Measurements from ENCODE around the gene KDM4B. TPM values are rescaled to one million over a fixed set of nuclear protein-coding genes. Genes with fewer than 3 reads are reported as not detected.
"Not testable (repeated sequence)": the region's sequence is repeated elsewhere in the genome, so short reads cannot be mapped to it uniquely, and the experiment has no call there.

The KDM4B gene
- total RNA-seq, 1 donor from 2014 or later = 30.9 TPM

DNA sequence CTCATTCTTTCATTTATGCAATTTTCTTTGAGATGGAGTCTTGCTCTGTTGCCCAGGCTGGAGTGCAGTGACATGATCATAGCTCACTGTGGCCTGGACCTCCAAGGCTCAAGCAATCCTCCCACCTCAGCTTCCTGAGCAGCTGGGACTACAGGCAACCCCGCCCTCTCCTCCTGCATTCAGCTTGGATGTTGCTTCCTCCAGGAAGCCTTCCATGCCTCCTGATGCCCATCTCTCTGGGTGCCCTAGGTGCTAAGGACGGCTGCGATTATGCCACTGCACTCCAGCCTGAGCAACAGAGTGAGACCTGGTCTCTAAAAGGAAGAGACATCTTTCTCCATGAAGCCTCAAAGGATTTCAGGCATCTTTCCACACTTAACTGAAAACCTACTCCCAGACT, 209.9 kb downstream of the KDM4B start:
- no peak for DNase-seq

DNA sequence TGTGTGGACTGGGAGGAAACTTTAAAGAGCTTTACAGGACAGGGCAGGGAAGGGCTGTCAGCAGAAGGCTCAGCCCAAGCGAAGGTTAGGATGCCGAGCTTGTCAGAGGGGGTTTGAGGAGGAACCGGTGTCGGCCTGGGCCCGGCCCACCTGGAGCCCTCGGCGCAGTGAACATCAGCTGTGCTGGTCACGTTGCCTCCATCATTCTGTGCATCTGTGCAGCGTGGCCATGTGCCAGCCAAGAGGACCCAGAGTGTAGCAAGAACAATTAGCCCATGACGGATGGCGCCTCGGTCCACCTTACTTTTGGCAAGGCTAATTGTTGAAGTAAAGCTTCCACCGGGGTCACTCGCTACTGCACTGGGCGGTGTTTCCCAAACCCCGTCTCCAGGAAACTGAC, 210.3 kb downstream of the KDM4B start:
- no peak for DNase-seq

DNA sequence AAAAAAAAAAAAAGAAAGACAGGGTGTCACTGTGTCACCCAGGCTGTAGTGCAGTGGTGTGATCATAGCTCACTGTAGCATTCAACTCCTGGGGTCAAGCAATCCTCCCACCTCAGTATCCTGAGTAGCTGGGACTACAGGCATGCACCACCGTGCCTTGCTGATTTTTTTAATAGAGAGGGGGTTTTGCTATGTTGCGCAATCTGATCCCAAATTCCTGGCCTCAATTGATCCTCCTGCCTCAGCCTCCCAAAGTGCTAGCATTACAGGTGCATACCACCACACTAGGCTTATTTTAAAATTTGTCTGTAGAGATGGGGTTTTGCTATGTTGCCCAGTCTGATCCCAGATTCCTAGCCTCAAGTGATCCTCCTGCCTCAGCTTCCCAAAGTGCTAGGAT, 212.4 kb downstream of the KDM4B start:
- no peak for DNase-seq

DNA sequence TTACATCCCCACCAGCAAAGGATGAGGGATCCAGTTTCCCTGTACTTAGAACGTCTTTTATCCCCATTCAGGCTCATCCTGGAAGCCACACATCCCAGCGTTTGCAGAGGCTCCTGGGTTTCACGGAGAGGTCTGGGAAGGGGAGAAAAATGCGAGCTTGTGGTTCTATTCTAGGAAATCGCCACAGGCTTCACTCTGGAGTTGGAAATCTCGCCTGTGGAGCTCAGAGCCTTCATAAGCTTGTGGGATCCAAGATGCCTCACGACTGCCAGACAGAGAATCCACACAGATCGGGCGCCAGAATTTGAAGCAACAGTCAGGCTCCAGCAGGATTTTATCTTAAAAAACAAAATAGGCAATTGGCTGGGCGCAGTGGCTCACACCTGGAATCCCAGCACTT, 213.8 kb downstream of the KDM4B start:
- no peak for DNase-seq

DNA sequence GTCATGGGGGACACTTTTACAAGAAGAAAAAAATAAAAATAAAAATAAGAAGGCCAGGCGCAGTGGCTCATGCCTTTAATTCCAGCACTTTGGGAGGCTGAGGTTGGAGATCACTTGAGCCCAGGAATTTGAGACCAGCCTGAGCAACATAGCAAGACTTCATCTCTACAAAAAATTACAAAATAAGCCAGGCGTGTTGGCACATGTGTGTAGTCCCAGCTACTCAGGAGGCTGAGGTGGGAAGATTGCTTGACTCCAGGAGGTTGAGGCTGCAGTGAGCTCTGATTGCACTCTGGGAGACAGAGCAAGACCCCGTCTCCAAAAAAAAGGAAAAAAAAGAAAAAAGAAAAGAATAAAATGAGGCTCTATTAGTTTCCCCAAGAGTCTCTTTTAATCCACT, 214.7 kb downstream of the KDM4B start:
- DNase-seq = no peak

DNA sequence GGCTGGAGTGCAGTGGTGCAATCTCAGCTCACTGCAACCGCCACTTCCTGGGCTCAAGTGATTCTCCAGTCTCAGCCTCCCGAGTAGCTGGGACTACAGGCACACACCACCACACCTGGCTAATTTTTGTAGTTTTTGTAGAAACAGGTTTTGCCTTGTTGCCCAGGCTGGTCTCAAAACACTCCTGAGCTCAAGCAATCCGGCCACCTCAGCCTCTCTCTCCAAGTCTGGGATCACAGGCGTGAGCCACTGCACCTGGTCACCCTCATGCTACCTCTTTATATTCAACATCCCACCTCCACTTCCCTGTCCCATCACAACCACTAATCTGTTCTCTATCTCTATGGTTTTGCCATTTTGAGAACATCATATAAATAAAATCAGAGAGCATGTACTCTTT, 216.0 kb downstream of the KDM4B start:
- DNase-seq = no peak

DNA sequence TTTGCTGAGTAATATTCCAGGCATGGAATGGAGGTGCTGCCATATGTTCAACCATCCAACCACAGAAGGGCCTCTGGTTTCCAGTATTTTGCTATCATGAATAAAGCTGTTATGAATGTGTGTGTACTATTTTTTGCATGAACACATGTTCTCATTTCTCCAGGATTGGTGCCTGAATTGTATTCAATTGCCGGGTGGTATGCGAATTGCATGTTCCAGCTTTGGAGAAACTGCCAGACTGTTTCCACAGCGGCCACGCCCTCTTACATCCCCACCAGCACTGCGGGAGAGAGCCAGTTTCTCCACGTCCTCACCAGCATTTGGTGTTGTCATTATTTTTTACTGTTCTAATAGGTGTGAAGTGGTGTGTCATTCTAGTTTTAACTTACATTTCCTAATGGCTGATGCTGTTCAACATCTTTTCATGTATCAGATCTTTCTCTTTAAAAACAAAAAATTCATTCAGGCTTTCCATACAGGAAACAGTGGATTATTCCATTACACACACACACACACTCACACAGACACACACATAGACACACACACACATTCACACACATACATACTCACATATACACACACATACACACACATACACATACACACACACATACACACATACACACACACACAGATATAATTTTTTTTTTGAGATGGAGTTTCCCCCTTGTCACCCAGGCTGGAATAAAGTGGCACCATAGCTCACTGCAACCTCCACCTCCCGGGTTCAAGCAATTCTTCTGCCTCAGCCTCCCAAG, 217.6 kb downstream of the KDM4B start:
- no peak for DNase-seq

DNA sequence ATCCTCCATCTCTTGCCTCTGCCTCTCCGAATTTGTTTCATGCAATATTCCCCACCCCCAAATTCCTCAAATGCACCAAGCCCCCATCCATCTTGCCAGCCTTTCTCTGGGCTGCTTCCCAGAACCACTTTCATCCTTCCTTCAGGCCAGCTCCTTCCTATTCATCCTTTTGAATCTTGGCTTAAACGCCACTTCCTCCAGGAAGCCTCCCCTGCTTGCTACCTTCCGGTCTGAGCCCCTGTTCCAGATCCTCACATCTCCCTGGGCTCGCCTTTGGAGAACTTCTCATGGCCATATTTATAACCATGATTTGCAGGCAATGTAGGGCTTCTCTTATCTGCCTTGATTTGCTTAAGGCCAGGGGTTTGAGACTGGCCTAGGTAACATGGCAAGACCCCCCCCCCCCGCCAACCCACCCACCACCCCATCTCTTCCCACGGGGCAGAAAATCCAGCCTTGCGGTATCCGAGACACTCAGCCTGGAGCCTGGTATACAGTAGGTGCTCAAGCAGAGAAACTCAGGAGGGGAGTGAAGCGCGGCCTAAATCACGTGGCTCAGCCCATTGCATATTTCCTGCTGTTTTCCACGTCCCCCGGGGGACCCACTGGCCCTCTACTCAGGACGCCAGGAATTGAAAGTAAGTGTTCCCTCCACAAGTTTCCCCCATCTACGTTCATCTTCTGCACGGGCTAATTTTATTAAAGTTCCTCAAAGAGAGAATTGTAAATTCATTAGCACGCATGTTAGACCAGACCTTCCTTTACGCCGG, 219.8 kb downstream of the KDM4B start:
- DNase-seq = no peak

DNA sequence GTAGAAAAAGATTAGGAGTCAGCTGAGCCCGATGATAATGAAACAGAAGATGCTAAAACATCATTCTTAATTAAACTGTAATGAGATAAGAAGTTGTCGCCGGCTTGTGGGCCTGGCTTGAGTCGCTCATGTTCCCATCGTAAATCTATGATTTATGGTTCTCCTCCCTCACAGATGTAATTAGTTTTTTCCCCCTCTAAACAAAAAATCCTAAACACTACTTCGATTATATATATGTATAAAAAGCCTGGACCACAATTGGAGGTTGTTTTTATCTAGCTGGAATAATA, 220.3 kb downstream of the KDM4B start:
- DNase-seq = no peak

DNA sequence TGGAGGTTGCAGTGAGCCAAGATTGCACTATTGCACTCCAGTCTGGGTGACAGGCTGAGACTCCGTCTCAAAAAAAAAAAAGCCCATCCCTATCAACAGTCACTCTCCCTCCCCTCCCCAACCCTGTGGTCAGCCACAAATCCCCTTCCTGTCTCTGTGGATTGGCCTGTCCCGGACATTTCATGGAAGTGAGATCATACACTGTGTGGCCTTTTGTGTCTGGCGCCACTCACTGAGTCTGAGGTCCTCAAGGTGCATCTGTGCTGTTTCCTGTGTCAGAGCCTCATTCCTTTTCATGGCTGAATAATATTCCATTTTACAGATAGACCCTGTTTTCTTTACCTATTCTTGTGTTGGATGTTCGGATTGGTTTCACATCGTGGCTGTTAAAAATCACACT, 222.2 kb downstream of the KDM4B start:
- no peak for DNase-seq

DNA sequence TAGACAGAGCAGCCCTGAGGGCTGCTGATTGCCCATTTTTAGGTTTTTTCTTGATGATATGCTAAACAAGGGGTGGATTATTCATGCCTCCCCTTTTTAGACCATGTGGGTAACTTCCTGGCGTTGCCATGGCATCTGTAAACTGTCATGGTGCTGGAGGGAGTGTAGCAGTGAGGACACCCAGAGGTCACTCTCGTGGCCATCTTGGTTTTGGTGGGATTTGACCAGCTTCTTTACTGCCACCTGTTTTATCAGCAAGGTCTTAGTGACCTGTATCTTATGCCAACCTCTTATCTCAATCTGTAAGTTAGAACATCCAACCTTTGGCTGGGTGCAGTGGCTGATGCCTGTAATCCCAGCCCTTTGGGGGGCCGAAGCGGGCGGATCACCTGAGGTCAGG, 223.7 kb downstream of the KDM4B start:
- DNase-seq = no peak

DNA sequence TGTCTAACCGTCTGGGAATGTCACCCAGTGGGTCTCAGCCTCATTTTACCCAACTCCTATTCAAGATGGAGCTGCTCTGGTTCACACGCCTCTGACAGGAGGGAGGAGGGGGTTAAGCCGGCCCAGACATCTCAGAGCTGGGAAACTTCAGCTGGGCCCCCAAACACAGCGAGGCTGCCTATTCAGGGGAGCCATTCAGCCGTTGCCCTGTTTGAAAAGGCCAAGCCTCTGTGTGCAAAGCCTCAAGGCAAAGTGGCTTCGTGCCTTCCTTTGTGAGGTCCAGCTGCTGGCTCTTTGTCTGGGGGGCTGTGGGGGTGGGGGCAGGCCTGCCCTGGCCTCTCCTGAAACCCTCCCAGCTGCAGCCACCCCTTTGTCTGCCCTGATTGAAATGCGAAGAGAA, 224.3 kb downstream of the KDM4B start:
- no peak for DNase-seq

DNA sequence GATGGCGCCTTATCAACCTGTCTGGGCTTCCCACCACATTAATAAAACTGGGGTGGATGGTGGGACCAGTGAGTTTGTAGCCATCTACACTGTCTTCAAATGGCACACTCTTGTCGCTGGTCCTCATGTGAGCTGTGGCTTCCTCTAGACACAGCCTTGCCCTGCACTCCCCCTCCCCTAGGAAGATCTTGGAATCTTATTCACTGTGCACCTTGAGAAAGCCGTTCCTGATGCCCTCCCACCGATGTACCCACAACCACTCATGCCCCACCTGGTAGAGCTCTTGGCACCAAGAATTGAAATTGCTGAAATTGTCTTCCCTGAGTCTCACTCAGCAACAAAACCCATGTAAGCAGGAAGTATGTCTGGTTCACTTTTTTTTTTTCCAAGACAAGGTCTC, 225.7 kb downstream of the KDM4B start:
- DNase-seq = no peak

DNA sequence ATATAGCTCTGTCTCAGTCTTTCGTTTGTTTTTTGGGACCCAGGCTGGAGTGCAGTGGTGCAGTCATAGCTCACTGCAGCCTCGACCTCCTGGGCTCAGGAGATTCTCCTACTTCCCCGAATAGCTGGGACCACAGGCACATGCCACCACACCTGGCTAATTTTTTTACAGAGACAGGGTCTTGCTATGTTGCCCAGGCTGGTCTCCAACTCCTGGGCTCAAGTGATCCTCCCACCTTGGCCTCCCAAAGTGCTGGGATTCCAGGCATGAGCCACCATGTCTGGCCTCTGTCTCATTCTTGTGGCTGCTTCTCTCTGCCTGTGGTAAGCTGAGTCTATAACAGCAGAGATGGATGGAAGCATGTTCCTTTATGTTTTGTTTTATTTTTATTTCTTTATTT, 226.7 kb downstream of the KDM4B start:
- not testable (repeated sequence) for DNase-seq

DNA sequence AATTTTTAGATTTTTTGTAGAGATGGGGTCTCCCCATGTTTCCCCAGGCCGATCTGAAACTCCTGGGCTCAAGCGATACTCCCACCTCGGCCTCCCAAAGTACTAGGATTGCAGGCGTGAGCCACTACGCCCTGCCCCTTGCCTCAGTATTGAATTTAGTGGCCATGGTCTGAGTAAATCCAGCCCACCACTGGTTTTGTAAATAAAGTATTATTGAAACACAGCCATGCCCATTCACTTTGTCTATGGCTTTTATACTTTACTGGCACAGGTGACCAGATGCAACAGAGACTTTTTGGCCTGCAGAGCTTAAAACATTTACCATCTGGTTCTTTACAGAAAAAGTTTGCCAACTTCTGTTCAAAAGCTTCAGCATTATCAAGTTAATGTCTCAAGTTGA, 227.9 kb downstream of the KDM4B start:
- DNase-seq = no peak

DNA sequence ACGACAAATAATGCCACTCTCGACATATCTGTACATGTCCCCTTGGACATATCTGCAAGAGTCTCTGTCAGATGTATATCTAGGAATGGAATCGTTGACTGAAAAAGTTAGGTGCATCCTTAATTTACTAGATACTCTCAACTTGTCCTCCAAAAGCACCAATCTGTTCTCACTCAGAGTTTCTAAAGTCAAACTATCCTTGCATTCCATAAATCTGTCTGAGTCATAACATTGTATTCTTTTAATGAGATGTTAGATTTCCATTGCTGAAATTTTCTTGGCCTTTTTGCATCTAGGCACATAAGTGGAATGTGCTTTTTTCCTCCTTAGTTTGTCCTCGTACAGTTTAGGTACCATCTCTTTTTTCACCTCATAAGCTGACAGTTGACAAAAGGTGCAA, 231.9 kb downstream of the KDM4B start:
- DNase-seq = no peak

DNA sequence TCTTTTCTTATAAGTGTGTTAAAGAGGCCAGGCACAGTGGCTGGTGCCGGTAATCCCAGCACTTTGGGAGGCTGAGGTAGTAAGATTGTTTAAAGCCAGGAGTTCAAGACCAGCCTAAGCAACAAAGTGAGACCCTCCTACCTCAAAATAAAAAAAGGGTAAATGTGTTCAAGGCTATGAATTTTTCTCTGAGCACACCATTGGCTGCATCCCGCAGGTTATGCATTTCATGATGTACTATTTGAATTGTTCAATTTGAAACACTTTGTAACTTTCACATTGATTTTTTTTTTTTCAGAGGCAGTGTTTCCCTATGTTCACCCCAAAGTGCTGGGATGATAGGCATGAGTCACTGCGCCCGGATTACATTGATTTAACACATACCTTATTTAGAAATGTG, 233.6 kb downstream of the KDM4B start:
- no peak for DNase-seq

Small RNAs within 50 kb of the gene (small RNA-seq; reads per million reads assigned to genes)
- not detected for gene MIR4747

Other genes starting within 250 kb of the KDM4B start
- gene DPP9, start 245.3 kb upstream of the KDM4B start, total RNA-seq = 5.5 TPM
- 24.0 TPM for gene FEM1A, start 177.4 kb upstream of the KDM4B start, total RNA-seq
- gene TICAM1, start 137.4 kb upstream of the KDM4B start, total RNA-seq = 0.78 TPM
- 12.8 TPM for gene PLIN3, start 101.4 kb upstream of the KDM4B start, total RNA-seq
- not detected for gene ARRDC5, start 66.2 kb upstream of the KDM4B start, total RNA-seq
- gene UHRF1, start 59.6 kb upstream of the KDM4B start, total RNA-seq = 8.3 TPM